NCI-H128 (cell line): ENCODE measurements around the gene BBIP1.

Source experiments
- DNase-seq: peaks from one replicate; lab custom pipeline; 2025; ENCODE audit not compliant: unreplicated experiment; lab: John Stamatoyannopoulos, UW

BBIP1 gene

GRCh38 chr10:110863956-110864355 lies 55.0 kb downstream of the BBIP1 start:
- no peak for DNase-seq

- DNase-seq = no peak
Observed at GRCh38 chr10:110863361-110863760, 55.6 kb downstream of the BBIP1 start.

GRCh38 chr10:110862961-110863360 lies 56.0 kb downstream of the BBIP1 start:
- DNase-seq = no peak

- DNase-seq = no peak
Observed at GRCh38 chr10:110861930-110862649, 56.9 kb downstream of the BBIP1 start.

- no peak for DNase-seq
Observed at GRCh38 chr10:110861476-110861875, 57.5 kb downstream of the BBIP1 start.

GRCh38 chr10:110860576-110861241 lies 58.3 kb downstream of the BBIP1 start:
- DNase-seq = no peak

GRCh38 chr10:110859973-110860376 lies 59.0 kb downstream of the BBIP1 start:
- no peak for DNase-seq

- DNase-seq = no peak
Observed at GRCh38 chr10:110859206-110859972, 59.6 kb downstream of the BBIP1 start.

GRCh38 chr10:110858297-110858934 lies 60.6 kb downstream of the BBIP1 start:
- no peak for DNase-seq

GRCh38 chr10:110857265-110858171 lies 61.5 kb downstream of the BBIP1 start:
- no peak for DNase-seq

- no peak for DNase-seq
Observed at GRCh38 chr10:110853921-110854605, 64.9 kb downstream of the BBIP1 start.

- no peak for DNase-seq
Observed at GRCh38 chr10:110852947-110853346, 66.0 kb downstream of the BBIP1 start.

- DNase-seq = no peak
Observed at GRCh38 chr10:110852255-110852896, 66.6 kb downstream of the BBIP1 start.

GRCh38 chr10:110851020-110851612 lies 67.9 kb downstream of the BBIP1 start:
- no peak for DNase-seq

- no peak for DNase-seq
Observed at GRCh38 chr10:110850099-110850498, 68.9 kb downstream of the BBIP1 start.
